Epithelial cell of proximal tubule (primary cell): ENCODE data around the gene IL17RC. TPM values are rescaled to one million over a fixed set of nuclear protein-coding genes. Genes with fewer than 3 reads are reported as not detected.

ENCODE experiments used
- DNase-seq: peaks from one replicate; pipeline ENCODE4 v3.0.0-alpha.2; 2011; ENCODE audit warnings: low read depth
- H3K4me3 ChIP-seq: 2 replicates; pipeline ENCODE4 v1.5.1; 2011; ENCODE audit warnings: low read depth, mild to moderate bottlenecking, low read length
- CTCF ChIP-seq: conservative IDR thresholded peaks from 2 replicates; pipeline ENCODE4 v1.5.1; 2012; ENCODE audit warnings: low read depth, mild to moderate bottlenecking, low read length
- total RNA-seq: library from RNA; depleted of rRNA; stranded (reverse); fragments of >200 nt; gene quantifications from 2 replicates; pipeline ENCODE4 v1.2.3, GENCODE V29; 2015

The IL17RC gene
- total RNA-seq, 1 donor from 2014 or later, result 35.3 TPM

- TF ChIP-seq CTCF, result no peak
- H3K4me3 ChIP-seq, result no peak overlapping the region
- no peak for DNase-seq
These were observed 52.7 kb downstream of the IL17RC start for GRCh38 chr3:9969632-9970019.

- no peak overlapping the region for H3K4me3 ChIP-seq
- TF ChIP-seq CTCF, result no peak
- DNase-seq, result no peak
These were observed 53.2 kb downstream of the IL17RC start for GRCh38 chr3:9970020-9970652.

- DNase-seq, result peak; percentile 91
- TF ChIP-seq CTCF, result no peak
- H3K4me3 ChIP-seq, result no peak overlapping the region
These were observed 60.1 kb downstream of the IL17RC start for GRCh38 chr3:9976721-9977709.

- TF ChIP-seq CTCF, result no peak
- no peak overlapping the region for H3K4me3 ChIP-seq
- DNase-seq, result no peak
These were observed 61.9 kb downstream of the IL17RC start for GRCh38 chr3:9978710-9979305.

GRCh38 chr3:9980251-9980650, 63.4 kb downstream of the IL17RC start:
- no peak overlapping the region for H3K4me3 ChIP-seq
- DNase-seq, result no peak
- TF ChIP-seq CTCF, result no peak

Other genes starting within 250 kb of the IL17RC start
- gene CPNE9, start 213.3 kb upstream of the IL17RC start, total RNA-seq, result not detected in 2 replicates
- gene BRPF1, start 185.4 kb upstream of the IL17RC start, total RNA-seq, result 15.2 and 15.7 TPM in 2 replicates
- 22.0 and 27.4 TPM in 2 replicates for gene OGG1, start 167.1 kb upstream of the IL17RC start, total RNA-seq
- 40.1 and 41.0 TPM in 2 replicates for gene CAMK1, start 147.2 kb upstream of the IL17RC start, total RNA-seq
- gene TADA3, start 124.6 kb upstream of the IL17RC start, total RNA-seq, result 54.7 and 73.9 TPM in 2 replicates
- gene ARPC4, start 124.0 kb upstream of the IL17RC start, total RNA-seq, result 153 and 296 TPM in 2 replicates
- 5.3 and 9.7 TPM in 2 replicates for gene TTLL3, start 106.8 kb upstream of the IL17RC start, total RNA-seq
- gene RPUSD3, start 73.1 kb upstream of the IL17RC start, total RNA-seq, result 45.1 and 71.8 TPM in 2 replicates
- not detected in 2 replicates for gene CIDEC, start 36.8 kb upstream of the IL17RC start, total RNA-seq
- 27.8 and 39.1 TPM in 2 replicates for gene JAGN1, start 26.5 kb upstream of the IL17RC start, total RNA-seq
- gene IL17RE, start 14.2 kb upstream of the IL17RC start, total RNA-seq, result 4.1 and 4.8 TPM in 2 replicates
- 20.5 and 36.6 TPM in 2 replicates for gene CRELD1, start 16.7 kb downstream of the IL17RC start, total RNA-seq
- gene PRRT3, start 35.3 kb downstream of the IL17RC start, total RNA-seq, result 1.3 and 2.4 TPM in 2 replicates
- gene EMC3, start 69.7 kb downstream of the IL17RC start, total RNA-seq, result 32.1 and 51.0 TPM in 2 replicates
- 25.9 and 40.7 TPM in 2 replicates for gene FANCD2, start 109.3 kb downstream of the IL17RC start, total RNA-seq
- not detected in 2 replicates for gene FANCD2OS, start 191.2 kb downstream of the IL17RC start, total RNA-seq
- 97.2 and 176 TPM in 2 replicates for gene BRK1, start 198.6 kb downstream of the IL17RC start, total RNA-seq
- gene VHL, start 224.7 kb downstream of the IL17RC start, total RNA-seq, result 33.5 and 34.9 TPM in 2 replicates
- 15.3 and 22.0 TPM in 2 replicates for gene IRAK2, start 247.8 kb downstream of the IL17RC start, total RNA-seq